ENCODE data around the gene DPM2. TPM values are rescaled to one million over a fixed set of nuclear protein-coding genes. Genes with fewer than 3 reads are reported as not detected.
A peak's percentile ranks its signal among the peaks of the same experiment; 100 is the strongest.

The DPM2 gene
- total and polyA plus RNA-seq, 7 donors: 9.7 to 39.6 (median 16.6) TPM

GRCh38 chr9:127931092-127931881 is 6.4 kb downstream of the DPM2 start:
- no peak for ATAC-seq
- H3K27ac ChIP-seq: no peak overlapping the region
- H3K4me3 ChIP-seq: peak overlapping the region; percentile 67
- no peak for TF ChIP-seq CTCF (IDR thresholded peaks at IDR 0.05)
- H3K36me3 ChIP-seq (ENCODE audit: insufficient read depth in 1 of 2, low read depth in 1 of 2): peaks cover 0 to 7% of the 10 kb centered on the region in 2 donors
- DNase-seq: no peak
- H3K4me1 ChIP-seq: peaks cover 9% of the 10 kb centered on the region
- peaks cover 0 to 54% (median 15%) of the 10 kb centered on the region in 3 donors for H3K27me3 ChIP-seq (ENCODE audit: insufficient read depth in 3 of 3, low read length in 2 of 3)
- intact Hi-C loops (cut with DNase I): no loop called here
- WGBS, 3 donors: 16 to 19% (median 18%) methylated on average over 18 of the region's 18 CpGs
- H3K9me3 ChIP-seq: no peaks in the 10 kb centered on the region

GRCh38 chr9:127930231-127931091 is 7.2 kb downstream of the DPM2 start, which contains the start of gene PIP5KL1:
Gene PIP5KL1, minus strand, starts transcription at chr9:127930777. Its CDS starts 25 bp downstream, at chr9:127930752.
- Histone ChIP-seq H3K9me3 (no peaks in the 10 kb centered on the region), H3K36me3 (ENCODE audit: insufficient read depth in 1 of 2, low read depth in 1 of 2) (peaks cover 0 to 4% of the 10 kb centered on the region in 2 donors), H3K4me1 (peaks cover 6% of the 10 kb centered on the region), H3K27me3 (ENCODE audit: insufficient read depth in 3 of 3, low read length in 2 of 3) (peaks cover 0 to 59% (median 16%) of the 10 kb centered on the region in 3 donors), H3K27ac (no peak within 1 kb of the TSS), H3K4me3 (peak within 1 kb of the TSS; percentile 67)
- TF ChIP-seq CTCF (IDR thresholded peaks at IDR 0.05): no peak
- ATAC-seq (peak; percentile 84 to 94 (median 90)), DNase-seq (peak; percentile 87 to 88)
- WGBS, 3 donors: 2 to 4% (median 2%) methylated on average over 43 to 70 of the region's 70 CpGs
- intact Hi-C loops (cut with DNase I): no loop called here

GRCh38 chr9:127929625-127929979 is 8.1 kb downstream of the DPM2 start:
- WGBS, 3 donors: 53 to 58% (median 57%) methylated on average over 10 of the region's 10 CpGs
- intact Hi-C loops (cut with DNase I): loop anchor here in 1 of 2 donors (10.0 kb wide), 1 partner anchor 145 kb away; the partner anchor contains the start of gene CDK9
- ATAC-seq (no peak), DNase-seq (no peak)
- H3K4me3 ChIP-seq: no peak overlapping the region
- H3K9me3 ChIP-seq: no peaks in the 10 kb centered on the region
- peaks cover 0 to 62% (median 16%) of the 10 kb centered on the region in 3 donors for H3K27me3 ChIP-seq (ENCODE audit: insufficient read depth in 3 of 3, low read length in 2 of 3)
- peaks cover 0 to 2% of the 10 kb centered on the region in 2 donors for H3K36me3 ChIP-seq (ENCODE audit: insufficient read depth in 1 of 2, low read depth in 1 of 2)
- H3K4me1 ChIP-seq: peaks cover 6% of the 10 kb centered on the region
- no peak for TF ChIP-seq CTCF (IDR thresholded peaks at IDR 0.05)
- H3K27ac ChIP-seq: no peak overlapping the region

GRCh38 chr9:127928676-127929624 is 8.7 kb downstream of the DPM2 start:
- intact Hi-C loops (cut with DNase I): loop anchor here in 1 of 2 donors (10.0 kb wide), 1 partner anchor 144 kb away; the partner anchor contains the start of gene CDK9
- Histone ChIP-seq H3K36me3 (ENCODE audit: insufficient read depth in 1 of 2, low read depth in 1 of 2) (no peaks in the 10 kb centered on the region), H3K27me3 (ENCODE audit: insufficient read depth in 3 of 3, low read length in 2 of 3) (peaks cover 0 to 62% (median 16%) of the 10 kb centered on the region in 3 donors), H3K27ac (no peak overlapping the region), H3K4me1 (peaks cover 6% of the 10 kb centered on the region), H3K9me3 (no peaks in the 10 kb centered on the region), H3K4me3 (no peak overlapping the region)
- ATAC-seq (no peak), DNase-seq (no peak)
- 60 to 67% (median 62%) methylated on average over 11 of the region's 11 CpGs for WGBS, 3 donors
- TF ChIP-seq CTCF (IDR thresholded peaks at IDR 0.05): no peak

Measured in psoas muscle (tissue), 8 donors.